K562 (cell line): ENCODE data around the gene CRTAP. TPM values are rescaled to one million over a fixed set of nuclear protein-coding genes. Genes with fewer than 3 reads are reported as not detected.

Experiments
- DIDO1 ChIP-seq: fragments of 450-650 bp; IDR thresholded peaks from 2 replicates; pipeline ENCODE4 v1.6.1; 2016; ENCODE audit warnings: low read depth, missing biosample characterization, missing genetic modification characterization
- GTF2F1 ChIP-seq: IDR thresholded peaks from 2 replicates; pipeline ENCODE4 v1.6.1; 2011; ENCODE audit warnings: low read depth, low read length, improper control_type of control experiment
- HMG20B ChIP-seq: fragments of 250-450 bp; sonication (Bioruptor Pico); IDR thresholded peaks from 2 replicates; pipeline ENCODE4 v1.5.0; 2021; ENCODE audit warnings: mild to moderate bottlenecking
- RBM25 ChIP-seq: fragments of 200-400 bp; formaldehyde crosslinking; IDR thresholded peaks from 2 replicates; pipeline ENCODE4 v1.6.1; 2018; ENCODE audit warnings: low read length, low read depth, moderate library complexity; ENCODE audit not compliant: severe bottlenecking
- REST ChIP-seq, 2 experiments: fragments of 450-650 bp; formaldehyde crosslinking in 1 of 2; IDR thresholded peaks; 2 replicates each; pipeline versions ENCODE4 v1.4.0 to v1.6.1; 2014 to 2020; ENCODE audit warnings: mild to moderate bottlenecking in 2 of 2, borderline replicate concordance in 1 of 2, low read depth in 1 of 2
- WHSC1 ChIP-seq: IDR thresholded peaks from one replicate; pipeline ENCODE4 v1.6.1; 2012; ENCODE audit warnings: low read length, control low read depth, inconsistent platforms
- YY1 ChIP-seq, 3 experiments: IDR thresholded peaks; 2 replicates each; pipeline ENCODE4 v1.6.1; 2011; ENCODE audit warnings: low read length in 2 of 3, mild to moderate bottlenecking in 2 of 3, moderate library complexity in 2 of 3, borderline replicate concordance in 1 of 3, control low read depth in 1 of 3, low read depth in 1 of 3; ENCODE audit not compliant: insufficient read depth in 3 of 3, insufficient replicate concordance in 2 of 3, control insufficient read depth in 1 of 3, insufficient read length in 1 of 3; ENCODE audit errors: extremely low read depth in 1 of 3
- ZKSCAN3 ChIP-seq: fragments of 250-450 bp; sonication (Bioruptor Pico); IDR thresholded peaks from 2 replicates; pipeline ENCODE4 v1.4.0; 2020
- ZNF644 ChIP-seq: fragments of 200-800 bp; sonication (Bioruptor generic); IDR thresholded peaks from 2 replicates; pipeline ENCODE4 v1.6.1; 2016; ENCODE audit warnings: low read depth, missing genetic modification characterization, missing compliant biosample characterization
- ZNF778 ChIP-seq: fragments of 450-650 bp; formaldehyde crosslinking; IDR thresholded peaks from 2 replicates; pipeline ENCODE4 v1.4.0; 2020; ENCODE audit warnings: mild to moderate bottlenecking, moderate library complexity
- polyA plus RNA-seq, 8 experiments: library from polyadenylated mRNA; depleted of rRNA in 4 of 8; stranded (reverse) in 5 of 8; unstranded in 3 of 8; fragments of >200 nt; fragmentation: Nextera tagmentation in 2 of 8; fragmentation: Illumina TruSeq in 1 of 8; extraction: Ambion mirVana in 2 of 8; extraction: Trizol in 1 of 8; gene quantifications; 2 replicates each; pipeline versions ENCODE4 v1.2.1 to v1.2.3, GENCODE V29; 2011 to 2014; ENCODE audit warnings: inconsistent platforms in 1 of 8, missing spikeins in 1 of 8
- total RNA-seq, 7 experiments: library from RNA; depleted of rRNA in 6 of 7; stranded (reverse); fragments of >200 nt in 6 of 7; fragmentation: Illumina TruSeq in 2 of 7; extraction: Trizol in 2 of 7; gene quantifications; 2 replicates each; pipeline versions ENCODE4 v1.2.1 to v1.2.3, GENCODE V29; 2011 to 2021; ENCODE audit warnings: low replicate concordance in 1 of 7

Gene CRTAP
- total and polyA plus RNA-seq, 9 of the 15 experiments (the other 6 are each of a cell fraction or from before 2014, with no cell fraction given), result 10.0 to 121 (median 53.0) TPM

- no peak for TF ChIP-seq RBM25
- TF ChIP-seq GTF2F1, result no peak
- no peak for TF ChIP-seq WHSC1
- no peak for TF ChIP-seq YY1 (IDR thresholded peaks at IDR 0.05; ENCODE audit: borderline replicate concordance in 1 of 3, control insufficient read depth in 1 of 3, extremely low read depth in 1 of 3, insufficient read depth in 3 of 3, insufficient read length in 1 of 3, insufficient replicate concordance in 2 of 3, low read depth in 1 of 3, low read length in 2 of 3)
- TF ChIP-seq HMG20B (CRISPR knock-in tag), result no peak
- TF ChIP-seq REST (IDR thresholded peaks at IDR 0.05; ENCODE audit: borderline replicate concordance), result no peak
- no peak for TF ChIP-seq REST (CRISPR knock-in tag; IDR thresholded peaks at IDR 0.05; ENCODE audit: low read depth)
- TF ChIP-seq ZNF644 (tag), result no peak
- TF ChIP-seq DIDO1 (tag), result no peak
- no peak for TF ChIP-seq ZNF778 (CRISPR knock-in tag)
- TF ChIP-seq ZKSCAN3, result no peak
These were observed 24.3 kb upstream of the CRTAP start (continued) for GRCh38 chr3:33089515-33089914.
